Stimulated activated CD4-positive, alpha-beta T cell treated with anti-CD3 and anti-CD28 coated beads, Interleukin-12 subunit alpha, Interleukin-12 subunit beta, amount 100 ng/mL, for 4 hours (primary cell): ENCODE measurements around the gene FBXL7.

ENCODE experiments used
- DNase-seq: peaks from one replicate; pipeline ENCODE4 v3.0.0-alpha.2; 2020

Gene FBXL7

DNA sequence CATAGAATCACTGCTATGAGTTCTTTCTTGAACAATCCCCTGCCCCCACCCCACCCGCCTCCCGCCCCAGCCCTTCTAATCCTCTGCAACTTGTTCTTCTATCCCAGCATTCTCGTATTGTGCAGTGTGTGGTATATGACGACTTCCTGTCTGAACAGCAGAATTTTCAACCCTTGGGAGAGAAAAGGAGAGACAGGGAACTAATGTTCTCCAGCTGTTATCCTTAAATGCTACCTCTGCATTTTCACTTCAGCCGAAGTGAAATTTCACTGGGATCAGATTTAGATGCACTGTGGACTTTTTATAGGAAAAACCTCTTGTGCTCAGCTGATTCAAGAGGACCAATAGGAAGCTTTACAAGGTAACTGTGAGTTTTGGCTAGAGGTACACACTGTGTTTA, 2.2 kb downstream of the FBXL7 start:
- no peak for DNase-seq

DNA sequence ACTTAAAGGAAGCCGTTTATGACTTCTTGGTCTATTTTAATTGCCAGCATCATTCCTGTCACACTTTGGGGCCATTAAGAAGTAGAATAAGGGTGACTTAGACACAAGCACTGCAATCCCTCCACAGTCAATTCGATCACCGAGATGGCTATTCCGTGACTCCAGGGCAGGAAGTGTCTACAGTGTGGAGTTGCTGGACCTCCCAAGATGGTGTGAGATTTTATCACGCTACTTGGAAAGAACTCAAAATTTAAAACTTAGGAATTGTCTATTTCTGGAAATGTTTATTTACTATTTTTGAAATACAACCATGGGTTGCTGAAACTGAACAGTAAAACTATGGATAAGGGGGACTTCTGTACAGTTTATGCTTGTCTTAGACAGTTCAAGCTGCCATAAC, 6.2 kb downstream of the FBXL7 start:
- DNase-seq = no peak

DNA sequence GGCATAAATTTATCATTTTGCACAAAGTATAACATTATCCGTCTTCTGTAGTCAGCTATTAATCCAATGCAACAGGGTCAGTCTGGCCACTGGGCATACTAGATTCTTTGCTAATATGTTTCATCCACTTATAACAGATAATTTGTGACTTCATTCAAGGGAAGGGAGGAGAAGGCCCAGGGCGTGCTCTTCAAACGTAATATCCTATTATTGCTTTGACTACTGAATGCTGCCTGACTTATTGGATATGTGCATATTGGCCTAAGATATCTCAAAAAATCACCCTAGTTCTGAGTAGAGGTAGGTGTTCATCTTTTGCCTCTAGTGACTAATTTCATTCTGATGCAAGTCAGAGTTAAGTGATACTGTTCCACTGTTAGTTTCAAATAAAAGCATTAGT, 6.9 kb downstream of the FBXL7 start:
- DNase-seq = no peak

- DNase-seq = no peak
Measured at GRCh38 chr5:15510092-15510491, 10.1 kb downstream of the FBXL7 start.

DNA sequence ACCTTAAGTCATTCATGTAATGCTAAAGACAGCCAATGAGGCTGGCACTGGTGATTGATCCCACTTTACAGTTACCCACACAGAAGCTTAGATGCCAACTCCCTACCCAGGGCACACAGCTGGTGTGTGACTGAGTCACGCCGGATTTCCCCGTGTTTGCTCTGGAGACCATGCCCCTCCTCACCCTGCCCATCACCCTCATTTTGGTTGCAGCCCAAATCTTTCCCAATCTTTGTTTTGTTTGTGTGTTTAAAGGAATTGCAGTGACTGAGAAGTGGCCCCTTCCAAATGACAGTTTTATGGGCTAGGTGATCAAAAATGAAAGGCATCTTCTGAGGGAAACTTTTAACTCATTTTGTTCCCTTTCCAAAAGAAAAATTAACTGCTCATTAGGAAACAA, 10.9 kb downstream of the FBXL7 start:
- DNase-seq = no peak

- DNase-seq = no peak
Measured at GRCh38 chr5:15513431-15513830, 13.5 kb downstream of the FBXL7 start.

DNA sequence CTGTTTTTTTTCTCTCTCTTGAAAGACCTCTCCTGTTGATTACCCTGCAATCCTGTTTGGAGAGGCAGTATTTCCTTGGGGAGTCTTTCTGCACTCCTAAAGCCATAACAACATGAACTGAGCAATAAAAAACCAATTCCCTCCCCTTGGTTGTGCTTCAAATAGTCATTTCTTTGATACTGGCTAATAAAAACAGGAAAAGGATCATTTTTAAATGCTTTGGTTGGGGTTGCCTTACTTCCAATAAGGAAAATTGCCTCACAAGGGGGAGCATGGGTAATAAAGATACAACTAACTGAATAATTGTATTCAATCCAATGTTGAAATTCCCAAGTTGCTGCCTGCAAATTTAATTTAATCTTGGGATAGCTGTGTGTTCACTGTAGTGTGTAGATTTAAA, 13.9 kb downstream of the FBXL7 start:
- no peak for DNase-seq

DNA sequence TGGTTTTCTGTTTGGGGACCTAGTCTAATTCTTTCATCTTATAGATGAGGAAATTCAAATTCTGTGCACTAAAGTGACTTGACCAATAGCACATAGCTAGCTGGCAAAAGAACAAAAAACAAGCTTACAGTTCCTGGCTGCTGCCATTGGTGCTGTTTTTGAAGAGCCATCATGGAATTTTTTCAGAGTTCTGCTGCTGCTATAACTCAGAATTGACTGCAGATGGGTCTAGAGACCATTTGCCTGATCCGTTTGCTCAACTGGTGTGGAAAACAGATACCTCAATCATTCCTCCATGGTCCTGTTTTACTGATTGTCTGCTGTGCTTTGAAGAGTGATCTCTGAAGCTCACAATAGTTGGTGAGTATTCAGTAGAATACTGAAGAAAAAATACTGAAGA, 15.2 kb downstream of the FBXL7 start:
- no peak for DNase-seq

DNA sequence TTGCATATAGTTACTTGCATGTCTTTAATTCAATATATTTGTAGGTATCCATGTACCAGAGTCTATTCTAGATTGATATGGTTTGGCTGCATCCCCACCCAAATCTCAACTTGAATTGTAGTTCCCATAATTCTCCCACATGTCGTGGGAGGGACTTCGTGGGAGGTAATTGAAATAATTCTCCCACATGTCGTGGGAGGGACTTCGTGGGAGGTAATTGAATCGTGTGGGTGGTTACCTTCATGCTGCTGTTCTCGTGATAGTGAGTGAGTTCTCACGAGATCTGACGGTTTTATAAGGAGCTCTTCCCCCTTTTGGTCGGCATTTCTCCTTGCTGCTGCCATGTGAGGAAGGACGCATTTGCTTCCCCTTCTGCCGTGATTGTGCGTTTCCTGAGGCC, 16.5 kb downstream of the FBXL7 start:
- no peak for DNase-seq

DNA sequence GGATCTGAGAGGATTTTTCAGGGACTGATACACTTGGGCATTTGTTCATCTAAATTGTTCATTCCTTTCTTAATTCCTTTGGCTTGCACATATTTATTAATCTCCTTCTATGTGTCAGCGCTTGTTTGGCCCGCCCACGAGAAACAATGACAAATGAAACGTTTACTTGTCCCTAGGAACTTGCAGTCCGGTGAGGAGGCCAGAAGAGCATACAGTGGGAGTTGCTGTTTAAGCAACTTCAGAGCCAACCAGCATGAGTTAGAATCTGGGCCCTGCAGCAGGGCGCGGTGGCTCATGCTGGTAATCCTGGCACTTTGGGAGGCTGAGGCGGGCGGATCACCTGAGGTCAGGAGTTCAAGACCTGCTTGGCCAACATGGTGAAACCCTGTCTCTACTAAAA, 18.8 kb downstream of the FBXL7 start:
- DNase-seq = no peak

DNA sequence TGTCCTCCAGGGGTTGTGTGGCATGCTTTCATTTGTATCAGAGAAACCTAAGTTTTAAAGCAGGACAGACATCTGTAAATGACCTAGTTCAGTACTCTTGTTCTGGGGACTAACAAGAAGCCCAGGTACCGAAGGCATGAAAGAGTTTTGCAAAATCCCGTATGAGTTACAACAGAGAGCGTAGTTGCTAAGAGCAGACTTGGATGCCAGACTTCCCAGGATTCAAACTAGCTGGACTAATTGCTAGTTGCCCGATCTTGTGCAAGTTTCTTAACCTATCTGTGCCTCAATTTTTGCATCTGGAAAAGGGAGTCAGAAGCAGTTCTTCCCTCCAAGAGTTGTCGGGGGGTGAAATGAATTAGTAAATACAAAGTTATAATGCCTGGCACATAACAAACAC, 20.9 kb downstream of the FBXL7 start:
- no peak for DNase-seq

- no peak for DNase-seq
Measured at GRCh38 chr5:15521381-15522186, 21.6 kb downstream of the FBXL7 start.

DNA sequence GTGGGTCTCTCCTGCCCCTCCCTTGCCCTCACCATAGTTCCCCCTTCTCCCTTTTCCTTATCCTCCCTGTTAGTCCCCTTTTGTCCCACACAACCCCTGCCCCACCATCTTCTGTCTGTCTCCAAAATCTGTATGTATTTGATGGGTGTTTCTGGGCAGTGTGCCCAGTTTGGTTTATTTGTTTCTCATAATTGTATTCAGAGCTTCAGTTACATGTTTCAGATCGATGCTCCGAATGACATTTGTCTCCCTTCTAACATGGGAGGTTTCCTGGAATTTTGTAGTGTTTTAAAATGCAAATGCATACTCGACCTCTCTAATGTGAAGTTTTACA, 22.2 kb downstream of the FBXL7 start:
- DNase-seq = no peak

DNA sequence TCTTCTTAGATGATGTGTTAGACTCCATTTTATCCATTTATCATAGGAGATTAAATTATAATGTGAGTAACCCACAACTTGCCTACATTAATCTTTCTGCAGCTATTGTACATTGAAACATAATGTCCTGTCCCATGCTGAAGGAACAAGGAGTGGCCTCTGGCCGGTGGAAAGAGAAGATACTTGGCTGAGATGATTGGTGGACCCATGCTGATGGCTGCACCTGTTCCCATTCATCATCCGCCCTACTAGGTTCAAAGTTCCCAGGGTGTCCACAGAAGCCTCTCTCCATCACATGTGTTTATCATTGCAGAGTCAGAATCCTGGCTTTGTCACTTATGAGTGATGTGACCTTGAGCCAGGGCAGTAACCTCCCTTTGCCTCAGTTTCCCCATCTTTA, 24.7 kb downstream of the FBXL7 start:
- DNase-seq = no peak

DNA sequence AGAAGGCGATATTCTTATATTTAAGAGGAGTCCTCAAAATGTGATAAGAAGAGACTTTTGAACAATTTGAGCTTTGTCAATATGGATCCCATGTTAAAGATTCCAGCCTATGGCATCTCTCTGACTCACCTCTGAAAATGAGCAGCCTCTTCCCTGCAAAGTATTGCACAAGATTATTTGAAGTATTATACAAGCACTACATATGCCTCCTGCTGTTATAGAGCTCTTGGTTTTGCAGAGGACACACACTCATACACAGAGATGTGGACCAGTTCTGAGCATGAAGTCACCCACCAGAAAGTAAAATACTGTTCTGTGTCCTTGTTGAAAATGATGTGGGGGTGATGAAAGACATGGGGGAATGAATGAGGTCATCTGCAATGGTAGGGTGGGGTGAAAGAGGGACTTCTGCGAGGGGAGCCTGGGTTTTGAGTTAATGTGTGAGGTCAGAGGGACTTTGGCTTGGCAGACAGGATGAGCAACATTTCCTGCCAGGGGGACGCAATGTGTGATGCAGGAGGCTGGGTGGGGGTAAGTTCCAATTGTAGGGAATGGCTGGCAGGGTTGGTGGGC, 25.8 kb downstream of the FBXL7 start:
- DNase-seq = no peak

DNA sequence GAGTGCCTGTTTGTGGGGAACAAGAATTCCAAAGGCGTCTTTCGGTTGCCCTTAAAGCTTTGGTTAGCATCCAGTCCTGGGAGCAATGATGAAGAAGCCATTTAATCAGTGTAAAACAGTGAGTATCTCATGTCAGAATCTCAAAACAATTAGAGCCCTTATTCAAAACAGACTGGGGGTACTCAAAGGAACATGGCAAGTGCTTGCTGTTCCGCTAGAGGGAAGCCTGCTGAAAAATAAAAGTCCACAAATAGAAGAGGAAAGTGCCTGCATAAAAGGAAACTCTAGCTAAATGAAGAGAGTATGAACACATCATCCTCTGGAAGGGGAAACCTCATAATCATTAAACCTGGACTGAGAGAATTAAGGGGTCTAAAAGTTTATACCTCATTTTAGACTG, 26.4 kb downstream of the FBXL7 start:
- DNase-seq = no peak

- DNase-seq = no peak
Measured at GRCh38 chr5:15528476-15528875, 28.5 kb downstream of the FBXL7 start.

DNA sequence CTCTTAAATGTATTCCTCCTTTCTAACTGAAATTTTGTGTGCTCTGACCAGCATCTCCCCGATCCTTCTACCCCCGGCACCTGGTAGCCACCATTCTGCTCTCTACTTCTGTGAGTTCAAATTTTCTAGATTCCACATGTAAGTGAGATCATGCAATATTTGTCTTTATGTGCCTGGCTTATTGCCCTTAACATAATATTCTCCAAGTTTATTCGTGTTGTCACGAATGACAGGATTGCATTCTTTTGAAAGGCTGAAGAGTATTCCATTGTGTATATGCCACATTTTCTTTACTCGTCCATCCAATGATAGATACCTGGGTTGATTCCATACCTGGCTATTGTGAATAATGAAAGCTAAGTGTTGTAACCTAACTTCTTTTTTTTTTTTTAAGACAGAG, 29.0 kb downstream of the FBXL7 start:
- no peak for DNase-seq

DNA sequence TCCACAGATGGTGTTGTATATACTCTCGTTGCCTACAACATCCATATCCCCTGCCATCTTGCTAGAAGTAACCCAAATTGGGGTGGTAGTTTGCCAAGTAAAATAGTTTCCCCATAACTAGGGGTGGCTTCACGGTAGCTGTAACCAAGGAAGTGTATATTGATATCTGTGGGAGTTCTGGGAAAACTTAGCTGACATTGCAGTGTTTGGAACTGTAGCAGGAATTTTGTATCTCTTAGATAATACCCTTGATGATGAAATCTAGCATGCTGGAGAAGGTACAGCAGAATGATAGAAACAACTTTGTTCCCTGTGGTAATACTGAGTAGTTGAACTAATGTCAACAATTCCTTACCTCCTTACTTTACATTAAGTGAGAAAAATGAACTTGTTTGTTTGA, 29.8 kb downstream of the FBXL7 start:
- no peak for DNase-seq

DNA sequence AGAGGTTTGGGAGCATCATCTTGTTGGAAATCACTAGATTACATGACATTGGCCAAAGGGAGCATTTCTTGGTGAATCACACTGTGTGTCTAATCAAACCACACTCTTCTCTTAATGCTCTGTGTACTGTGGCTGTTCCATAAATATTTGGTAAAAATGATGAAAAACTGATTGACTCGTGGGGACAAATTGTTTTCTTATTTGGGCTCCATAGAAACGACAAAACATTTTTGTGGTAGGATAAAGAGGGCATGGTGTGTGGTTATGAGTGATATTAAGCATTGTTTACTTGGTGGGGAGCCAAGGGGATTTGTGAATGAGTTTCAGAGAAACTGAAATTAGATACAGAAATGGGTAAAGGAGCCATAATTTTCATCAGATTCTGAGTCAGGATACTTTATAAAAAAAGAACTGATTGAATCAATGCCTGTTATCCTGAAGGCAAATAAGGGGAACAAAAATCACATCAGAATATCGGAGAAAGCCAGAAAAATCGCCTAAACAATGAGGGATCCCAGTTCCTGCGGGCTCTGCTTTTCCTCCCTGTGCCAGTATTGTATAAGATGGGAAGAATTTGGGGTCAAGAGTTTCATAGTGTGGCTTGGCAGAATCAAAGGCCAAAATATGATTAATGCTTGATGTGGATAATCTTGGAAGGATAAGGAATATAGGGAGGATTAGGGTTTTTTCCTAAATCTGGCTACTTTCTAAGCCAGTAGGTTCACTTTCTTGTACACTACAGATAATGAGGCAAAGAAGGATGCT, 33.3 kb downstream of the FBXL7 start:
- no peak for DNase-seq

DNA sequence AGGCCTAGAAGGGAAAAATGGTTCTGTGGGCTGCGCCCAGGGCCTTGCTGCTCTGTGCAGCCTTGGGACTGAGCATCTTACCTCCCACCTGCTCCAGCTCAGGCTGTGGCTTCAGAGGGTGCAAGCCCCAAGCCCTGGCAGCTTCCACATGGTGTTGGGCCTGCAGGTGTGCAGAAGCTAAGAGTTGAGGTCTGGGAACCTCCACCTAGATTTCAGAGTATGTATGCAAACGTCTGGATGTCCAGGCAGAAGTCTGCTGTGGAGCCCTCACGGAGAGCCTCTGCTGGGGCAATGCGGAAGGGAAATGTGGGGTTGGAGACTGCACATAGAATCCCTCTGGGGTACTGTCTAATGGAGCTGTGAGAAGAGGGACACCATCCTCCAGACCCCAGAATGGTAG, 36.0 kb downstream of the FBXL7 start:
- DNase-seq = no peak

GRCh38 chr5:15538516-15538915, 38.5 kb downstream of the FBXL7 start:
- DNase-seq = no peak

DNA sequence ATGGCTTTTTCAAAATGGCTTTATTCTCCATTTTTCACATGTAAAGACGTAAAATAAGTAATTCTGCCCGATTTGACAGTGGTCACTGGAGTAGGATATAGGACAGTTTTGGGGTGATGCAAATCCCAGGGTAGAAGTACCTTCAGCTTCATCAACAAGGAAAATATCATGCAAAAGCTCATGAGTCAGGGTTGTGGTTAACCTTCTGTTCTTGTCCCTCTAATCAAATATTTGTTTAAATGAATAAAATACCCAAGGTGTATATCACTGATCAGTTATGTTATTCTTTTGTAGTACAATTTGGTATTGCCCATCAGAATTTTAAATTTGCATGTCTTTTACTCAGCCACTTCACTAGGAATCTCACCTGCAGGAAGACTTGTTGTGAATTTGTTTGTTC, 40.0 kb downstream of the FBXL7 start:
- DNase-seq = no peak

DNA sequence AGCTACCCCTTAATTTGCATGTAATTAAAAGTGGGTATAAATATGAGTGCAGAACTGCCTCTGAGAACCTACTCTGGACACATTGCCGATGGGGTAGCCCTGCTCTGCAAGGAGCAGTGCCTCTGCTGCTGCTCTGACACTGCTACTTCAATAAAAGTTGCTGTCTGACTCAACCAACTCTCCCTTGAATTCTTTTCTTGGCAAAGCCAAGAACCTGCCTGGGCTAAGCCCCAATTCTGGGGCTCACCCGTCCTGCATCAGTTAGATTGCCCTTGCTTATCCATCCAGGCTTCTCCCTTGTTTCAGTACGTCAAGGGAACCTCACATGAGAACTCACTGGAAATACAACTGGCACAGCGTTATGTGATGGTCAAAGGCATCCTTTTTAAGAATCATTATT, 44.1 kb downstream of the FBXL7 start:
- DNase-seq = no peak

DNA sequence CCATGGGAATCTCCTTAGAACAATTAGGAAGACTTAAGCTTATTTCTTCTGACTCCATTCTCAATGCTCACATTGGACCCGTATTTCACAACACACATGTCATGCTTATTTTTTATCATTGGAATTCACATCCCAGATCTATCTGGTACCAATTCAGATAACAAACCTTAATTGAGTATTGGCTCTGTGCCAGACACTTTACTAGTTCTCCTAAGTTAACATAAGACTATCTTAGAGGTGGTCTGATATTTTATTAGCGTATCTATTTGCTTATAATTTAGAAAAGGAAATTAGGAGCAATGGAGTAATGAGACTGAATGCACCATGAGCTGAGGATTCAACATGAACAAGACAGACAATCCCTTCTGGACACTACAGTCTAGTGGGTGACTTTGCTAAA, 45.1 kb downstream of the FBXL7 start:
- DNase-seq = no peak
